ENCODE data around the gene FAM3C. TPM values are rescaled to one million over a fixed set of nuclear protein-coding genes. Genes with fewer than 3 reads are reported as not detected.

Gene FAM3C
- total RNA-seq, 4 donors from 2014 or later = 91.0 to 109 (median 97.9) TPM

DNA sequence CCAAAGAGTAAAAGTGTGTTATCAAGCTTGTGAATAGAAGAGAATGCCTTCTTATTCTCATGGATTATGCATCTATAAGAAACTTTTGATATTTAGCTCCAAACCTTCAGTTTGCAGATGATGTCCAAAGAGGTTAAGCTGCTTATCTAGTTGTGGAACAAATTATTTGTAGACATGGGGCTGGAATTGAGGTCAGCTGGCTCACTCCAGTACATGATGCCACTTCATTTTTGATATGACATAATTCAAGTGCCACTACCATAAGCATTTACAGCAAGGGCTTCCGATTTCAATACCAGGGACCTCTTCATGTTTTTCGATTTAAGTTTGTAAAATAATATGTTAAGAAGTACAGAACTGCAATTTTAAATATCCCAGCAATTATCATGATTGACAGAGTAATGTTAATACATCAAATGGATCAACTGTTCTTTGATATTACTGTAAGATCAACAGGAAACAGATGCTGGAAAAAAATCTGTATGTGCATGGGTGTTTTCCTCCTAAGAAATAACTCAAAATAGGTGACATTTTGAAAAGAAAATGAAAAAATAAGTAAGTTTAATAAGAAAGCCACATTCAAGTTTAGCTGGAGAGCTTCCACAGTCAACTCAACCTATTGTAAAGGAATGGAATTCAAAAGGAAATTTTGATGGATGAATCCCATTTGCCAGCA lies 12.7 kb downstream of the FAM3C start:
- Histone ChIP-seq H3K9me3 (no peaks in the 10 kb centered on the region), H3K36me3 (no peaks in the 10 kb centered on the region), H3K4me3 (replicated peaks in 1 of 3) (no peak overlapping the region), H3K27me3 (no peaks in the 10 kb centered on the region), H3K4me1 (peaks cover 13 to 33% of the 10 kb centered on the region in 2 donors), H3K27ac (no peak overlapping the region)
- TF ChIP-seq POLR2A (IDR thresholded peaks at IDR 0.05) = no peak
- TF ChIP-seq, protein P1, sequence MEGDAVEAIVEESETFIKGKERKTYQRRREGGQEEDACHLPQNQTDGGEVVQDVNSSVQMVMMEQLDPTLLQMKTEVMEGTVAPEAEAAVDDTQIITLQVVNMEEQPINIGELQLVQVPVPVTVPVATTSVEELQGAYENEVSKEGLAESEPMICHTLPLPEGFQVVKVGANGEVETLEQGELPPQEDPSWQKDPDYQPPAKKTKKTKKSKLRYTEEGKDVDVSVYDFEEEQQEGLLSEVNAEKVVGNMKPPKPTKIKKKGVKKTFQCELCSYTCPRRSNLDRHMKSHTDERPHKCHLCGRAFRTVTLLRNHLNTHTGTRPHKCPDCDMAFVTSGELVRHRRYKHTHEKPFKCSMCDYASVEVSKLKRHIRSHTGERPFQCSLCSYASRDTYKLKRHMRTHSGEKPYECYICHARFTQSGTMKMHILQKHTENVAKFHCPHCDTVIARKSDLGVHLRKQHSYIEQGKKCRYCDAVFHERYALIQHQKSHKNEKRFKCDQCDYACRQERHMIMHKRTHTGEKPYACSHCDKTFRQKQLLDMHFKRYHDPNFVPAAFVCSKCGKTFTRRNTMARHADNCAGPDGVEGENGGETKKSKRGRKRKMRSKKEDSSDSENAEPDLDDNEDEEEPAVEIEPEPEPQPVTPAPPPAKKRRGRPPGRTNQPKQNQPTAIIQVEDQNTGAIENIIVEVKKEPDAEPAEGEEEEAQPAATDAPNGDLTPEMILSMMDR (IDR thresholded peaks at IDR 0.05) = no peak
- no peak for DNase-seq
- WGBS, 2 donors = 86 to 92% methylated on average over 2 of the region's 2 CpGs
- intact Hi-C loops (cut with DNase I) = no loop called here

- Histone ChIP-seq H3K4me3 (replicated peaks in 1 of 3) (no peak overlapping the region), H3K27ac (no peak overlapping the region), H3K27me3 (no peaks in the 10 kb centered on the region), H3K4me1 (peaks cover 13 to 26% of the 10 kb centered on the region in 2 donors), H3K9me3 (no peaks in the 10 kb centered on the region), H3K36me3 (peaks cover 3 to 9% of the 10 kb centered on the region in 2 donors)
- TF ChIP-seq, protein P1 (IDR thresholded peaks at IDR 0.05) = no peak
- no peak for TF ChIP-seq POLR2A (IDR thresholded peaks at IDR 0.05)
- intact Hi-C loops (cut with DNase I) = no loop called here
- no peak for DNase-seq
These were observed 13.6 kb downstream of the FAM3C start for GRCh38 chr7:121382473-121382872.

- TF ChIP-seq, protein P1 (IDR thresholded peaks at IDR 0.05) = no peak
- no peak for TF ChIP-seq POLR2A (IDR thresholded peaks at IDR 0.05)
- H3K27me3 ChIP-seq = no peaks in the 10 kb centered on the region
- intact Hi-C loops (cut with DNase I) = no loop called here
- H3K27ac ChIP-seq = no peak overlapping the region
- 96% methylated on average over 1 of the region's 1 CpG for WGBS, 2 donors
- no peaks in the 10 kb centered on the region for H3K9me3 ChIP-seq
- peaks cover 3 to 15% of the 10 kb centered on the region in 2 donors for H3K36me3 ChIP-seq
- no peak for DNase-seq
- H3K4me1 ChIP-seq = peaks cover 2 to 7% of the 10 kb centered on the region in 2 donors
- no peak overlapping the region for H3K4me3 ChIP-seq (replicated peaks in 1 of 3)
These were observed 16.2 kb downstream of the FAM3C start for GRCh38 chr7:121379930-121380329.

DNA sequence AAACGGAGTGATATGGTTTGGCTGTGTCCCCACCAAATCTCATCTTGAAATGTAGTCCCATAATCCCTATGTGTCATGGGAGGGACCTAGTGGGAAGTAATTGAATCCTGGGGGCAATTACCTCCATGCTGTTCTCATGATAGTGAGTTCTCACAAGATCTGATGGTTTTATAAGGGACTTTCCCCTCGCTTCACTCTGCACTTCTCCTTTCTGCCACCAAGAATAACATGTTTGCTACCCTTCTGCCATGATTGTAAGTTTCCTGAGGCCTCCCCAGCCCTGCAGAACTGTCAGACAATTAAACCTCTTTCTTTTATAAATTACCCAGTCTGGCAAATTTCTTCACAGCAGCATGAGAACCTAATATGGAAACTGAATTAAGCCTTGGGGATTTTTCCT lies 19.1 kb downstream of the FAM3C start:
- Histone ChIP-seq H3K4me3 (replicated peaks in 1 of 3) (no peak overlapping the region), H3K27ac (no peak overlapping the region), H3K27me3 (no peaks in the 10 kb centered on the region), H3K9me3 (no peaks in the 10 kb centered on the region), H3K4me1 (no peaks in the 10 kb centered on the region), H3K36me3 (peaks cover 3 to 15% of the 10 kb centered on the region in 2 donors)
- DNase-seq = no peak
- no peak for TF ChIP-seq POLR2A (IDR thresholded peaks at IDR 0.05)
- TF ChIP-seq, protein P1 (IDR thresholded peaks at IDR 0.05) = no peak
- 94 to 98% methylated on average over 2 of the region's 2 CpGs for WGBS, 2 donors
- intact Hi-C loops (cut with DNase I) = no loop called here

GRCh38 chr7:121373177-121373576 lies 22.9 kb downstream of the FAM3C start:
- Histone ChIP-seq H3K4me1 (peaks cover 4 to 5% of the 10 kb centered on the region in 2 donors), H3K9me3 (no peaks in the 10 kb centered on the region), H3K4me3 (replicated peaks in 1 of 3) (no peak overlapping the region), H3K27me3 (no peaks in the 10 kb centered on the region), H3K27ac (no peak overlapping the region), H3K36me3 (peaks cover 3 to 13% of the 10 kb centered on the region in 2 donors)
- intact Hi-C loops (cut with DNase I) = no loop called here
- no peak for DNase-seq
- TF ChIP-seq, protein P1 (IDR thresholded peaks at IDR 0.05) = peak in 1 of 6 experiments; percentile 8
- TF ChIP-seq POLR2A (IDR thresholded peaks at IDR 0.05) = no peak

Data from thyroid gland (tissue), 4 donors.